ENCODE results near the gene CYP27B1. TPM values are rescaled to one million over a fixed set of nuclear protein-coding genes. Genes with fewer than 3 reads are reported as not detected.

CYP27B1 gene
- total and polyA plus RNA-seq, 5 donors from 2014 or later, result 0.14 to 0.26 TPM; not detected in 3

GRCh38 chr12:57756406-57757341, 10.2 kb downstream of the CYP27B1 start:
- Mint-ChIP-seq H3K36me3 (peaks cover 11% of the 10 kb centered on the region), H3K27ac (peak overlapping the region; percentile 88 to 95 (median 93)), H3K27me3 (peaks cover 4% of the 10 kb centered on the region), H3K9me3 (no peaks in the 10 kb centered on the region), H3K4me1 (peaks cover 22 to 61% (median 46%) of the 10 kb centered on the region in 4 donors), H3K4me3 (peak overlapping the region; percentile 86 to 97 (median 92))
- H3K36me3 ChIP-seq (ENCODE audit: control insufficient read depth, insufficient read depth, low read length), result peaks cover 21% of the 10 kb centered on the region
- ATAC-seq (ENCODE audit: low read depth in 2 of 2) (peak; percentile 11 to 22), DNase-seq (peak; percentile 57 to 76 (median 70))
- peak overlapping the region; percentile 73 for H3K4me3 ChIP-seq (ENCODE audit: low read depth, low read length)
- H3K9me3 ChIP-seq (ENCODE audit: control insufficient read depth in 2 of 2, low read length in 2 of 2), result no peaks in the 10 kb centered on the region
- peak overlapping the region; percentile 92 for H3K27ac ChIP-seq (ENCODE audit: insufficient read depth, low read length, poor library complexity, severe bottlenecking)
- no peaks in the 10 kb centered on the region for H3K27me3 ChIP-seq (ENCODE audit: control insufficient read depth, insufficient read depth, low read length)
- peaks cover 41% of the 10 kb centered on the region for H3K4me1 ChIP-seq (ENCODE audit: control insufficient read depth, insufficient read depth, low read length, poor library complexity, severe bottlenecking)

- ATAC-seq (ENCODE audit: low read depth in 2 of 2) (no peak), DNase-seq (peak in 2 of 3 donors; percentile 37 to 38)
- Histone ChIP-seq H3K4me3 (ENCODE audit: low read depth, low read length) (peak overlapping the region; percentile 73), H3K27me3 (ENCODE audit: control insufficient read depth, insufficient read depth, low read length) (no peaks in the 10 kb centered on the region), H3K4me1 (ENCODE audit: control insufficient read depth, insufficient read depth, low read length, poor library complexity, severe bottlenecking) (peaks cover 49% of the 10 kb centered on the region), H3K9me3 (ENCODE audit: control insufficient read depth in 2 of 2, low read length in 2 of 2) (no peaks in the 10 kb centered on the region), H3K36me3 (ENCODE audit: control insufficient read depth, insufficient read depth, low read length) (peaks cover 21% of the 10 kb centered on the region), H3K27ac (ENCODE audit: insufficient read depth, low read length, poor library complexity, severe bottlenecking) (peak overlapping the region; percentile 92)
- Mint-ChIP-seq H3K27ac (peak overlapping the region; percentile 88 to 95 (median 93)), H3K9me3 (no peaks in the 10 kb centered on the region), H3K27me3 (peaks cover 4% of the 10 kb centered on the region), H3K4me3 (peak overlapping the region; percentile 86 to 97 (median 92)), H3K36me3 (peaks cover 8% of the 10 kb centered on the region), H3K4me1 (peaks cover 22 to 71% (median 51%) of the 10 kb centered on the region in 4 donors)
These were observed 11.2 kb downstream of the CYP27B1 start for GRCh38 chr12:57755454-57756372.

GRCh38 chr12:57755194-57755453, 11.8 kb downstream of the CYP27B1 start:
- no peaks in the 10 kb centered on the region for H3K27me3 ChIP-seq (ENCODE audit: control insufficient read depth, insufficient read depth, low read length)
- peak overlapping the region; percentile 92 for H3K27ac ChIP-seq (ENCODE audit: insufficient read depth, low read length, poor library complexity, severe bottlenecking)
- peaks cover 49% of the 10 kb centered on the region for H3K4me1 ChIP-seq (ENCODE audit: control insufficient read depth, insufficient read depth, low read length, poor library complexity, severe bottlenecking)
- ATAC-seq (ENCODE audit: low read depth in 2 of 2) (no peak), DNase-seq (no peak)
- H3K36me3 Mint-ChIP-seq, result peaks cover 13% of the 10 kb centered on the region
- H3K36me3 ChIP-seq (ENCODE audit: control insufficient read depth, insufficient read depth, low read length), result peaks cover 22% of the 10 kb centered on the region
- no peak overlapping the region for H3K27ac Mint-ChIP-seq
- H3K9me3 ChIP-seq (ENCODE audit: control insufficient read depth in 2 of 2, low read length in 2 of 2), result no peaks in the 10 kb centered on the region
- H3K4me1 Mint-ChIP-seq, result peaks cover 22 to 76% (median 50%) of the 10 kb centered on the region in 4 donors
- H3K27me3 Mint-ChIP-seq, result peaks cover 4% of the 10 kb centered on the region
- no peaks in the 10 kb centered on the region for H3K9me3 Mint-ChIP-seq
- no peak overlapping the region for H3K4me3 Mint-ChIP-seq
- H3K4me3 ChIP-seq (ENCODE audit: low read depth, low read length), result no peak overlapping the region

GRCh38 chr12:57754411-57755193, 12.3 kb downstream of the CYP27B1 start, which contains the start of gene MARCHF9:
Gene MARCHF9 (plus strand): TSS chr12:57755103. CDS start chr12:57755529, 426 bp downstream.
- H3K4me3 ChIP-seq (ENCODE audit: low read depth, low read length), result peak within 1 kb of the TSS; percentile 74

GRCh38 chr12:57753756-57754337, 13.0 kb downstream of the CYP27B1 start:
- Mint-ChIP-seq H3K27ac (peak overlapping the region; percentile 95 to 99 (median 98)), H3K4me1 (peaks cover 22 to 68% (median 41%) of the 10 kb centered on the region in 4 donors), H3K36me3 (peaks cover 8% of the 10 kb centered on the region), H3K4me3 (peak overlapping the region; percentile 90 to 98 (median 96)), H3K9me3 (no peaks in the 10 kb centered on the region), H3K27me3 (peaks cover 4% of the 10 kb centered on the region)
- H3K4me1 ChIP-seq (ENCODE audit: control insufficient read depth, insufficient read depth, low read length, poor library complexity, severe bottlenecking), result peaks cover 49% of the 10 kb centered on the region
- no peaks in the 10 kb centered on the region for H3K9me3 ChIP-seq (ENCODE audit: control insufficient read depth in 2 of 2, low read length in 2 of 2)
- peaks cover 25% of the 10 kb centered on the region for H3K36me3 ChIP-seq (ENCODE audit: control insufficient read depth, insufficient read depth, low read length)
- DNase-seq, result no peak
- H3K27me3 ChIP-seq (ENCODE audit: control insufficient read depth, insufficient read depth, low read length), result no peaks in the 10 kb centered on the region
- H3K27ac ChIP-seq (ENCODE audit: insufficient read depth, low read length, poor library complexity, severe bottlenecking), result peak overlapping the region; percentile 92
- peak overlapping the region; percentile 74 for H3K4me3 ChIP-seq (ENCODE audit: low read depth, low read length)
- no peak for ATAC-seq (ENCODE audit: low read depth in 2 of 2)

More at GRCh38 chr12:57754411-57755193, 12.3 kb downstream of the CYP27B1 start, which contains the start of gene MARCHF9:
- Histone ChIP-seq H3K27ac (ENCODE audit: insufficient read depth, low read length, poor library complexity, severe bottlenecking) (peak within 1 kb of the TSS; percentile 92), H3K4me1 (ENCODE audit: control insufficient read depth, insufficient read depth, low read length, poor library complexity, severe bottlenecking) (peaks cover 49% of the 10 kb centered on the region), H3K9me3 (ENCODE audit: control insufficient read depth in 2 of 2, low read length in 2 of 2) (no peaks in the 10 kb centered on the region), H3K36me3 (ENCODE audit: control insufficient read depth, insufficient read depth, low read length) (peaks cover 24% of the 10 kb centered on the region), H3K27me3 (ENCODE audit: control insufficient read depth, insufficient read depth, low read length) (no peaks in the 10 kb centered on the region)
- Mint-ChIP-seq H3K36me3 (peaks cover 13% of the 10 kb centered on the region), H3K9me3 (no peaks in the 10 kb centered on the region), H3K4me3 (peak within 1 kb of the TSS; percentile 94 to 98 (median 96)), H3K27ac (peak within 1 kb of the TSS; percentile 95 to 99 (median 98)), H3K4me1 (peaks cover 22 to 71% (median 47%) of the 10 kb centered on the region in 4 donors), H3K27me3 (peaks cover 4% of the 10 kb centered on the region)
- ATAC-seq (ENCODE audit: low read depth in 2 of 2) (peak; percentile 23 to 30), DNase-seq (peak; percentile 80 to 93 (median 87))

- H3K27me3 ChIP-seq (ENCODE audit: control insufficient read depth, insufficient read depth, low read length), result no peaks in the 10 kb centered on the region
- H3K4me1 ChIP-seq (ENCODE audit: control insufficient read depth, insufficient read depth, low read length, poor library complexity, severe bottlenecking), result peaks cover 49% of the 10 kb centered on the region
- peak overlapping the region; percentile 69 for H3K4me3 ChIP-seq (ENCODE audit: low read depth, low read length)
- no peaks in the 10 kb centered on the region for H3K9me3 ChIP-seq (ENCODE audit: control insufficient read depth in 2 of 2, low read length in 2 of 2)
- H3K36me3 ChIP-seq (ENCODE audit: control insufficient read depth, insufficient read depth, low read length), result peaks cover 20% of the 10 kb centered on the region
- no peak for ATAC-seq (ENCODE audit: low read depth in 2 of 2)
- no peak for DNase-seq
- H3K4me3 Mint-ChIP-seq, result peak overlapping the region; percentile 90 to 98 (median 93)
- H3K36me3 Mint-ChIP-seq, result peaks cover 10% of the 10 kb centered on the region
- H3K27me3 Mint-ChIP-seq, result peaks cover 4% of the 10 kb centered on the region
- peak overlapping the region; percentile 62 to 99 (median 98) for H3K27ac Mint-ChIP-seq
- peaks cover 22 to 63% (median 41%) of the 10 kb centered on the region in 4 donors for H3K4me1 Mint-ChIP-seq
- peak overlapping the region; percentile 92 for H3K27ac ChIP-seq (ENCODE audit: insufficient read depth, low read length, poor library complexity, severe bottlenecking)
- no peaks in the 10 kb centered on the region for H3K9me3 Mint-ChIP-seq
These were observed 14.2 kb downstream of the CYP27B1 start for GRCh38 chr12:57752668-57753000.

Data from CD4-positive, CD25-positive, alpha-beta regulatory T cell (primary cell).